PC-9 (cell line): ENCODE measurements around the gene RAB3GAP2.

Experiments
- CTCF ChIP-seq: fragments of 200-600 bp; sonication (generic); conservative IDR thresholded peaks from 2 replicates; pipeline ENCODE4 v1.6.1; 2017; ENCODE audit warnings: mixed run types, antibody characterized with exemption, mild to moderate bottlenecking, moderate library complexity
- EZH2 ChIP-seq: fragments of 200-600 bp; sonication (generic); IDR thresholded peaks from 2 replicates; pipeline ENCODE4 v1.8.0; 2017; ENCODE audit warnings: antibody characterized with exemption, low read depth

GRCh38 chr1:220099826-220100225 lies 172.4 kb downstream of the RAB3GAP2 start:
- TF ChIP-seq EZH2 (no peak), CTCF (no peak)
